Activated T-helper 2 cell treated with anti-CD3 and anti-CD28 coated beads, Interferon-gamma antibody, Interleukin-2, Interleukin-4, amounts not matched to agents 10 μg/mL and 5 μg/mL and 100 μg/mL, durations not matched to agents 14 hours and 24 hours and 36 hours (primary cell): ENCODE results near the gene YIPF2. TPM values are rescaled to one million over a fixed set of nuclear protein-coding genes. Genes with fewer than 3 reads are reported as not detected.

Experiments used
- DNase-seq: peaks from one replicate; pipeline ENCODE4 v3.0.0; 2021; ENCODE audit warnings: low spot score
- H3K27ac Mint-ChIP-seq: one replicate; pipeline ENCODE4 v1.8.0; 2021; ENCODE audit warnings: mixed read lengths
- H3K27me3 Mint-ChIP-seq: one replicate; pipeline ENCODE4 v1.8.0; 2021; ENCODE audit warnings: low read depth, mixed read lengths
- H3K36me3 Mint-ChIP-seq: one replicate; pipeline ENCODE4 v1.8.0; 2021; ENCODE audit warnings: low read depth, mixed read lengths
- H3K4me1 Mint-ChIP-seq: one replicate; pipeline ENCODE4 v1.8.0; 2021; ENCODE audit warnings: low read depth, mixed read lengths
- H3K4me3 Mint-ChIP-seq: one replicate; pipeline ENCODE4 v1.8.0; 2021; ENCODE audit warnings: low read depth, mild to moderate bottlenecking, moderate library complexity, mixed read lengths
- H3K9me3 Mint-ChIP-seq: one replicate; pipeline ENCODE4 v1.8.0; 2021; ENCODE audit warnings: mixed read lengths
- intact Hi-C: fragments of 100-400 bp; cut with micrococcal nuclease; formaldehyde crosslinking; loops from one replicate; pipeline ENCODE4 v1.15.1; 2023
- total RNA-seq: library from RNA; stranded (reverse); gene quantifications from 2 replicates; pipeline ENCODE4 v1.2.3, GENCODE V29; 2022

YIPF2 gene
- total RNA-seq, 1 donor from 2014 or later: 25.0 TPM

- peak overlapping the region; percentile 68 for H3K27ac Mint-ChIP-seq
These were observed 51.8 kb downstream of the YIPF2 start for GRCh38 chr19:10876459-10877240.

GRCh38 chr19:10874024-10874423 is 54.4 kb downstream of the YIPF2 start:
- Mint-ChIP-seq H3K9me3 (no peaks in the 10 kb centered on the region), H3K4me3 (peak overlapping the region; percentile 49), H3K4me1 (peaks cover 31% of the 10 kb centered on the region), H3K27ac (peak overlapping the region; percentile 5), H3K36me3 (peaks cover 11% of the 10 kb centered on the region), H3K27me3 (no peaks in the 10 kb centered on the region)
- intact Hi-C loops: no loop called here
- no peak for DNase-seq

More at GRCh38 chr19:10876459-10877240, 51.8 kb downstream of the YIPF2 start:
- Mint-ChIP-seq H3K4me1 (peaks cover 28% of the 10 kb centered on the region), H3K4me3 (no peak overlapping the region), H3K9me3 (no peaks in the 10 kb centered on the region), H3K27me3 (no peaks in the 10 kb centered on the region), H3K36me3 (peaks cover 16% of the 10 kb centered on the region)
- intact Hi-C loops: no loop called here
- no peak for DNase-seq

GRCh38 chr19:10872546-10873107 is 55.8 kb downstream of the YIPF2 start:
- Mint-ChIP-seq H3K27me3 (no peaks in the 10 kb centered on the region), H3K27ac (peak overlapping the region; percentile 89), H3K9me3 (no peaks in the 10 kb centered on the region), H3K4me1 (peaks cover 28% of the 10 kb centered on the region), H3K36me3 (peaks cover 11% of the 10 kb centered on the region), H3K4me3 (peak overlapping the region; percentile 89)
- intact Hi-C loops: no loop called here
- no peak for DNase-seq

Other genes starting within 250 kb of the YIPF2 start
- gene QTRT1, start 227.2 kb downstream of the YIPF2 start, total RNA-seq: 67.2 and 75.0 TPM in 2 replicates
- gene DNM2, start 210.6 kb downstream of the YIPF2 start, total RNA-seq: 185 and 198 TPM in 2 replicates
- gene TMED1, start 92.4 kb downstream of the YIPF2 start, total RNA-seq: 16.7 and 17.9 TPM in 2 replicates
- 3.9 and 4.3 TPM in 2 replicates for gene C19orf38, start 80.2 kb downstream of the YIPF2 start, total RNA-seq
- gene CARM1, start 57.1 kb downstream of the YIPF2 start, total RNA-seq: 87.5 and 89.3 TPM in 2 replicates
- 18.8 and 19.0 TPM in 2 replicates for gene TIMM29, start 172 bp upstream of the YIPF2 start, total RNA-seq
- gene SMARCA4, start 32.4 kb upstream of the YIPF2 start, total RNA-seq: 149 and 158 TPM in 2 replicates
- gene LDLR, start 160.8 kb upstream of the YIPF2 start, total RNA-seq: 138 and 140 TPM in 2 replicates
- 38.3 and 38.8 TPM in 2 replicates for gene SPC24, start 227.1 kb upstream of the YIPF2 start, total RNA-seq